HK-2 (cell line): ENCODE results near the gene ACP7.
A peak's percentile ranks its signal among the peaks of the same experiment; 100 is the strongest.
"Not testable (repeated sequence)": the region's sequence is repeated elsewhere in the genome, so short reads cannot be mapped to it uniquely, and the experiment has no call there.

Experiments
- DNase-seq: peaks from one replicate; pipeline ENCODE4 v3.0.0-alpha.2; 2018; ENCODE audit not compliant: unreplicated experiment

The ACP7 gene, protein sequence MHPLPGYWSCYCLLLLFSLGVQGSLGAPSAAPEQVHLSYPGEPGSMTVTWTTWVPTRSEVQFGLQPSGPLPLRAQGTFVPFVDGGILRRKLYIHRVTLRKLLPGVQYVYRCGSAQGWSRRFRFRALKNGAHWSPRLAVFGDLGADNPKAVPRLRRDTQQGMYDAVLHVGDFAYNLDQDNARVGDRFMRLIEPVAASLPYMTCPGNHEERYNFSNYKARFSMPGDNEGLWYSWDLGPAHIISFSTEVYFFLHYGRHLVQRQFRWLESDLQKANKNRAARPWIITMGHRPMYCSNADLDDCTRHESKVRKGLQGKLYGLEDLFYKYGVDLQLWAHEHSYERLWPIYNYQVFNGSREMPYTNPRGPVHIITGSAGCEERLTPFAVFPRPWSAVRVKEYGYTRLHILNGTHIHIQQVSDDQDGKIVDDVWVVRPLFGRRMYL

DNA sequence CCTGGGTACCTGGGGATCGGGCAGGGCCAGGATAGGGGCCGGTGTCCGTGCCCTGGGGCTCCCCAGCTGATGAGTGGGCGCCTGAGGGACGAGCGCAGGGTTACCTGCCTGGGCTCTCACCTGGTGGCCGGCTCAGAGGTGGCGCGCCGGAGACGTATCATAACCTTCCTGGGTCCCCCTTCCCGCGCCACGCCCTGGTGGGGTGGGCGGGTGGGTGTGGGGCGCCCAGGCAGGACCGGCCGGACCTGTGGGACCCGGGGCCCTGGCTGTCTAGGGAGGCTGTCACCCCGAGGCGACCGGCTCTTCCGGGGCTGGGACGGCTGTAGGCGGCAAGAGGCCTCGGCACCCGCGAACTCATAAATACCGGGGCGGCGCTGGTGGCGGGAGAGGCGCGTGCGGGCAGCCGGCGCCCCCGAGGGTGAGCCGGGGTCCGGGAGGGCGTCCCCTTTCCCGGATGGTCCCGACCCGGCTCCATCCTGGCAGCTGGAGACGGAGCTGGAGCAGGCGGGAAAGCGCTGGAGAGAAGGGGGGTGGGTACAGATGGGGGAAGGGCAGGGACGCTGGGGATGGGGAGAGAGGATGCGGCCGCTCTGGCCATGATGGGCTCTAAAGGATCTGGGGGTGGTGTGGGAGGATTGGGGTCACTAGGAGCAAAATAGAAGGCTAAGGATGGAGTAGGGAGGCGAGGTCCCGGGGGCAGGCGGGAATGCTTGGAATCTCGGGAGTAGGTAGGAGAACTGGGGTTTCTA is at the start of gene ACP7:
Gene ACP7 (plus strand): TSS at position 386 of the 749 bp plus-strand sequence. CDS start 902 bp downstream, outside the sequence.
- no peak for DNase-seq

DNA sequence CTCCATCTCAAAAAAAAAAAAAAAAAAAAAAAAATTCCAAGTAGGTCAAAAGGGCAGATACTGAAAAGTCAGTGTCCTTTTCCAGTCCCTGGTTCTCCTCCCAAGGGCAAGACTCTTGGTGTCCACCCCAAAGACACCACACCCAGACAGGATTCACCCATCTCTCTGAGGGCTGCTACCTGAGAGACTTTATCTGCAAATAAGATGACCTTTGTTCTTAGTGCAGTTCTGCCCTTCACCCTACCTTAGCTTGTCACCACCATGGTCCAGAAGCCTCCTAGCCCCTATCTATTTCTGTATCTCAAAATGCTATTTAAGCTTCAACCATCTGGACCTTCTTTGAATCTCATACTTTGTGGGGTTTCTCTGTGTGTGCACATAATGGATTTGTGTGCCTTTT is 47.6 kb upstream of the ACP7 start:
- no peak for DNase-seq

DNA sequence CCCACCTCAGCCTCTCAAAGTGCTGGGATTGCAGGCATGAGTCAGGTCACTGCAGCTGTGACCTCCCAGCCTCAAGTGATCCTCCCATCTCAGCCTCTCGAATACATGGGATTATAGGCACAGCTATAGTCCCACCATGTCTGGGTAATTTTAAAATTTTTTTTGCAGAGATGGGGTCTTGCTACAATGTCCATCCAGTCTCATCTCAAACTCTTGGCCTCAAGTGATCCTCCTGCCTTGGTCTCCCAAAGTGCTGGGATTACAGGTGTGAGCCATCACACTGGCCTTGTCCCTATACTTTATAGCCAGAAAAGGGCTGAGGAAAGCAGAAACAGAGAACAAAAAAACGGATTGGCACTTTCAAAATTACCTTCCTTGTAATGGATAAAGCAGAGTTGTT is 47.0 kb upstream of the ACP7 start:
- DNase-seq, result no peak

DNA sequence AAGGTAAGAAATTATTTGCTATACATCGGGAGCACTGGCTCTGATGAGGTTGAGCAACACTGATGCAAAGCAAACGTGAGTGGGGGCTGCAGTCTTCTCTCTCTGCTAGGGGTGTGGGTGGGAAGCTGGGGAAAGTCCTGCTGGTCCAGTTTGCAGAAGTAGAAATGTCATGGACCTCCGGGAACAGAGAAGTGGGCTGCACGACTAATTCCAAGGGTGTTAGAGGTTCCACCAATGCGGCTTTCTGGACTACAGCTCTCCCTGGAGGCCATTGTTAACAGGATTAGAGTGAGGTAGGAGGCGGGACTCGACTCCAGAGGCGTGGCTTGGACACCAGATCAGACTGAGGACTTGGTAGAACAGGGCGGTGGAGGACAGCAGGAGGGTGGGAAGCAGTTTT is 46.1 kb upstream of the ACP7 start:
- no peak for DNase-seq

DNA sequence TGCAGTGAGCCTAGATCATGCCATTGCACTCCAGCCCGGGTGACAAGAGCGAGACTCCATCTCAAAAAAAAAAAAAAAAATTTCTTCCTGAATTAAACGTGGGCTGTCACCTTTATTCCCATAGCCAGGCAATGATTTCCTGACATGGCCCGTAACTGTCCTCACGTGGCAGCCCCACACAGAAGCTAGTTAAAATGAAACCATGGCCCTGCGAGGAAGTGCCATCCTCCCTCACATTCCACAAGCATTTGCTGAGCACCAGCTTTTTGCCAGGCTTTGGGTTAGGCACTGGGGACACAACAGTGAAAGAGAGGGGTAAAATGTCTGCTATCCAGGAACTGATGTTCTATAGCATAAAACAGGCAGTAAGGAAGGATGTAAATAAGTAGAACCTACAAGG is 38.7 kb upstream of the ACP7 start:
- no peak for DNase-seq

DNA sequence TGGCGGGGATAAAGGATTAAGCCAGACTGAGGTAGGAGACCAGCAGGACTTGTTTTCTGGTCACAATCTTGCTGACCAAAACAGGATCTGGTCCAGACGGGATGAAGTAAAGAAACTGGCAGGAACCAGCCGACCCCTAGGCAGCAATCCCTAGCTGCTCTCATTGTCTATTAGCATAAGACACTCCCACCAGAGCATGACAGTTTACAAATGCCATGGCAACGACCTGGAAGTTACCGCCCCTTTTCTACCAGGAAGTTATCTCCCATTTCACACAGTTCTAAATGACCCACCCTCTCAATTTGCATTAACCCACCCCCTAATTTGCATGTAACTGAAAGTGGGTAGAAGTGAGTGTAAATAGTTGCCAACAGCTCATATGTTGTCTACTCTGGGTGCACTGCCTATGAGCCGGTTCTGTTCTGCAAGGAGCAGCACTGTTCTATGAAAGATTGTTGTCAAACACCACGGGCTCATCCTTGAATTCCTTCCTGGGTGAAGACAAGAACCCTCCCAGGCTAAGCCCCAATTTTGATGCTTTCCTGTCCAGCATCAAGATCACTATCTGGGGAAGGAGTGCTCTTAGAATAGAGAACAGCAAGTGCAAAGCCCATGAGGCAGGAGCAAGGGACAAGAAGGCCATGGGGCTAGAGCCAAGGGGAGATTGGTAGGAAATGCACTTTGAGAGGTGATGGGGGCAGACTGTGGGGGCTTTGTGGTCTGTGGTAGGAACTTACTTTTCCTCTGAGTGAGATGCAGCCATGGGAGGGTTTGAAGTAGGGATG is 37.9 kb upstream of the ACP7 start:
- no peak for DNase-seq

DNA sequence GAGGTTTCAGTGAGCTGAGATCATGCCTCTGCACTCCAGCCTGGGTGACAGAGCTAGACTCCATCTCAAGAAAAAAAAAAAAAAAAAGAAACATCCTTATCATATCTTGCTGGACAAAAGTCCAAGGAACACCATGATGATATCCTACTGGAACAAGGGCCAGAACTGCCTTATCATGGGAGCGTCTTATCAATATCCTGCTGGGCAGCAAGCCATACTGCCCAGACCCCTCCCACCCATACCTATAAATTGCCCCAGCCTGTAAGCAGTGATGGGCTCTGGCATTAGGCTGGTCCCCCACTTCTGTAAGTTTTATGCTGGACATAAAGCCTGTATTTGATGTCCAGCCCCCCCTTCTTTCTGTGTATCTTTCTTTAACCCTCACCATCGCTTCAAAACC is 37.1 kb upstream of the ACP7 start:
- DNase-seq, result no peak

DNA sequence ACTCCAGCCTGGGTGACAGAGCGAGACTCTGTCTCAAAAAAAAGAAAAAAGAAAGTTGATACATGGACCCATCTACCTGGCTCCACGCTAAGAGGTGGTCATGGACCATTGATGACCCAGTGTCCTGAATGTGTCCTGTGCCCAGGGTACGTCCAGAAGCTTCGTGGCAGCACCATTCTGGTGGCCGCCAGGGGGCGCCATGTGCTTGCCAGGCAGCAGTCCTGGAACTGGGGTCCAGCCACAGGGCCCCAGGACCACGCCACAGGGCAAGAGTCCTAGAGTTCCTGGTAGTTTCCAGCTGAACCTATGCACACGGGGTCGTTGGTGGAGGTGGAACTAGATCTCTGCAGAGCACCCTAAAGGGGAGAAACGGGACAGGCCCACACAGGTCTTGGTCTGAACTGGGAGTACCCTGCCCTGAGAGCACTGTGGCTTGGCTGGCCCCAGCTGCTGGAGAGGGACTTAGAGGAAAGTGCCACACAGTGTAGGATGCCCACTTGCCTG is 31.9 kb upstream of the ACP7 start:
- peak; percentile 68 for DNase-seq

DNA sequence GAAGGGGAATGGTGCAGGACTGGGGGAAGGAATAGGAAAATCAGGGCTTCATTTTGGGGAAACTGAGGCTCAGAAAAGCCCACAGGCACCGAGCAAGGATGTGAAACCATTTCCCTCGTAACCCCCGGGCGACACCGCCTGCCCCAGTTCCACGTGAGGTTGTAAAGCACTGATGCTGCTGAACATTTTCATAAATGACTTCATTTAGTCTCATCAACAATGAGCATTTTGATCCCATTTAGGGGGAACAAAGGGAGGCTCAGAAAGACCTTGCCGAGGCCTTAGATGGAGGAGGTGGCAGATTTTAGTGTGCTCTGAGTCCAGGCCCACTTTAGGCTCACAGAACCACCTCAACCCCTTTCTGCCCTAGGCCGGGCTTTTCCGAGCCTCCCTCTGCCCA is 31.3 kb upstream of the ACP7 start:
- DNase-seq, result no peak

DNA sequence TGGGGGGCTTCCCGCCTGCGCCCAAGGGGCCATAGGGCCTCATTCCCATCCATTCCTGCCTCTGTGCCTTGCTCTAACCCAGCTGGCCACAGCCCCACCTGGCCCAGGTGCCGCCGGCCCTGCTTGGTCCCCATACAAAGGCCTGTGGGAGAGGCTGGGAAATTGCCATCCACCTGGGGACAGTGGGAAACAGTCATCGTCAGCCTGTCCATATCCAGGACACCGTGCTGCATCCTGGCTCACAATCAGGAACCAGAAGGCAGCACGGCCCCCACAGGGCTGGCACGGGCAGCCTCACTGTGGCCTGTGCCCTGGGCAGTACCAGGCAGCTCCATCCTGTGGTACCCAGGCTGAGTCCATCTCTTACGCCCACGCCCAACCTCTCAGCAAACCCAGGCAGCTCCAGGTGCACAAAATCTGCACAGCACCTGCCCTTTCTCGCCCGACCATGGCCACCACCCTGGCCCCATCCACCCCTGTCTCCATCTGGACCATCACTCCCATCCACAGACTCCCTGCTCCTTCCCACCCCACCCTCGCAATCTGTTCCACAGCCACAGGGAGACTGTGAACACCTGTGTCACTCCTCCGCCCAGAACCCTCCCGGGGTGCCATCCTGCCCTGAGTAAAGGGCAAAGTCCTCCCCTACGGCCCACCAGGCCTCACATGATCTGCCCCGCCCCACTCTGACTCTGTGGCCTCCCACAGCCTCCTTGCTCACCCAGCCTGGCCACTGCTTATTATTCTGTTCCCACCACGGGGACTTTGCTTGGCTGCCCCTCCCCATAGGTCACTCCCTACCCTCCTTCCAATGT is 30.7 kb upstream of the ACP7 start:
- DNase-seq, result no peak

DNA sequence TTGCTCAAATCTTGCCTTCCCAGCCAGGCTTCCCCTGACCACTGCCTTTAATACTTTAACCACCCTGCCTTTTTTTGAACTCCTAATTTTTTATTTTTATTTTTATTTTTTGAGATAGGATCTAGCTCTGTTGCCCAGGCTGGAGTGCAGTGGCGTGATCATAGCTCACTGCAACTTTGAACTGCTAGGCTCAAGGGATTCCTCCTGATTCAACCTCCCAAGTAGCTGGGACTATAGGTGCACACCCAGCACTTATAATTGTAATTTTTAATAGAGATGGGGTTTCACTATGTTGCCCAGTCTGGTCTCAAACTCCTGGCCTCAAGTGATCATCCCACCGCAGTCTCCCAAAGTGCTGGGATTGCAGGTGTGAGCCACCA is 30.1 kb upstream of the ACP7 start:
- no peak for DNase-seq

DNA sequence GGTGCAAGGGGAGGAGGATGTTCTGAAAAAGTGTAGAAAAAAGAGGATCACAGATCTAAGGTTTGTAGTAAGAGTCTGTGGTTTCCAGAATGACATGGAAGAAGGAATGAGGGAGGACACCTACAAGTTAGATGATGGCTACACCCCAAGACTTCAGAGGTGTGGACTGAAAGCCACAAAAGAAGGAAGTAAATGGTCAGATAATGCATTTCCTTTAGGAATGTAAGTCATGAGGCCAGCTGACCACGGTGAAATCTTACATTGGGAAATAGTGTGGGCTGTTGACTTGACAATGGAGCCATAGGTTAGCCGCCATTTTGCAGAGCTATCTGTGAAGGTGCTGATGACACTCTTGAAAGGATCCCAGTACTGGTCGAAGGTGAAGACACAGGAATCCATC is 26.6 kb upstream of the ACP7 start:
- no peak for DNase-seq

DNA sequence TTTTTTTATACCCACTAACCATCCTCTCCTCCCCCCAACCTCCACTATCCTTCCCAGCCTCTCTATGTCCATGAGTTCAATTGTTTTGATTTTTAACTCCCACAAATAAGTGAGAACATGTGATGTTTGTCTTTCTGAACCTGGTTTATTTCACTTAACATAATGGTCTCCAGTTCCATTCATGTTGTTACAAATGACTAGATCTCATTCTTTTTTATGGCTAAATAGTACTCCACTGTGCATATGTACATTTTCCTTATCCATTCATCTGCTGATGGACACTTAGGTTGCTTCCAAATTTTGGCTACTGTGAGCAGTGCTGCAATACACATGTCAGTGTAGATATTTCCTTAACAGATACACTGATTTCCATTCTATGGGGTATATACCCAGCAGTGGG is 24.9 kb upstream of the ACP7 start:
- no peak for DNase-seq

DNA sequence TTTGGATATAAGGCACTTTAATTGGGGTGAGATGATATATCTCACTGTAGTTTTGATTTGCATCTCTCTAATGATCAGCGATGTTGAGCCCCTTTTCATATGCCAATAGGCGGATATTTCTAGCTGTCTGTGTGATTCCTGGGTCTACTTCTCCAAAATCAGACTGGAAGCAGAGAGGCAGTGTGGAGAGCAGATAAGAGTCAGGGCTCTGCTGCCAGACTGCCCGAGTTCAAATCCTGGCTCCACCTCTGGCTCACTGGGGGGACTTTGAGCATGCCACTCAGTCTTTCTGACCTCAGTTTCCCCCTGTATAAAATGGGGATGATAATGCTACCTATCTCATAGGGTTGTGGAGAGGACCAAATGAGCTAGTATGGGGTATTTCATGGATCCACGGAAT is 24.0 kb upstream of the ACP7 start:
- no peak for DNase-seq

DNA sequence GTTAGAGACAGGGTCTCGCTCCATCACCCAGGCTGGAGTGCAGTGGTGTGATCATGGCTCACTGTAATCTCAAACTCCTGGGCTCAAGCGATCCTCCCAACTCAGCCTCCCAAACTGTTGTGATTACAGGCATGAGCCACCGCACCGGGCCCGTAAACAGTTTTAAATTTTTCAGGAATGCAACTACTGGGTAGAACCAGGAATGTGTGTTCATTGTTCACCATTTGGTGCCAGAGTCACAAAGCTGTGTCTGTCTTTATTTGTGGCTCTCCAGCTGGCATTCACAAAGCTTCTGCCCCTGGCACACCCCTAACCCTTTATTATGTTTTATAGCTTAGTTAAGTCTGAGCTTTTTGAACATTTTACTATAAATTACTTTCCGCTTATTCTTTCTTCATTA is 19.8 kb upstream of the ACP7 start:
- no peak for DNase-seq

DNA sequence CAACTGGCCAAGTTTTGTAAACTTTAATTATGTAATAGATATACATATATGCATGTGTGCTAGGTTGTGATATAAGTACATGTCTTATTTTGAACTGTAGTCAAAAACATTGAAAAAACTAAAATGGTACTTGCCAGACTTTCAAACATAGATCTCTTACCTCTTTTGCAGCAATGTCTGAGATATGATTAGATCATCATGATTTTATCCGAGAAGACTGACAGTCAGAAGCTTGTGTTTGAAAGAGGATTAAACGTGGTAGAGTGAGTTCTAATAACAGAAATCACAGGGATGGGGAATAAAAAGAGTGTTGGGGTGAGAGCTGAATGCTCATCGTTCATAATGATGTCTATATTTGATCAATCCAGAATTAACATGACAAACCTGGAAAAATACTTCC is 18.2 kb upstream of the ACP7 start:
- no peak for DNase-seq

DNA sequence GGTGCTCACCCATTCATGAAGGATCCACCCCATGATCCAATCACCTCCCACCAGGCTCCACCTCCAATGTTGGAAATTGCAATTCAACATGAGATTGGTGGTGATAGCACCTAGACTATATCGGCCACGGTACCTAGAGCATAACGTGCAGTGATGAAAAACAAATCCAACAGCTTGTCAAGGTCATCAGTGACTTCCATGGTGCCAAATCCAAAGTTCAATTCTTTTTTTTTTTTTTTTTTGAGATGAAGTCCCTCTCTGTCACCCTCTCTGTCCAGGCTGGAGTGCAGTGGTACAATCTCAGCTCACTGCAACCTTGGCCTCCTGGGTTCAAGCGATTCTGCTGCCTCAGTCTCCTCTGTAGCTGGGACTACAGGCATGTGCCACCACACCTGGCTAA is 17.1 kb upstream of the ACP7 start:
- DNase-seq, result no peak

DNA sequence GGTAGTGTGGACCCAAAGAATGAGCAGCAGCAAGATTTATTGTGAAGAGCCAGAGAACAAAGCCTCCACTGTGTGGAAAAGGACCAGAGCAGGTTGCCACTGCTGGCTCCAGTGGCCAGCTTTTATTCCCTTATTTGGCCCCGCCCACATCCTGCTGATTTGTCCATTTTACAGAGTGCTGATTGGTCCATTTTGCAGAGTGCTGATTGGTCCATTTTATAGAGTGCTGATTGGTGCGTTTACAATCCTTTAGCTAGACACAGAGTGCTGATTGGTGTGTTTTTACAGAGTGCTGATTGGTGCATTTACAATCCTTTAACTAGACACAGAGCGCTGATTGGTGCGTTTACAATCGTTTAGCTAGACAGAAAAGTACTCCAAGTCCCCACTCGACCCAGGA is 15.9 kb upstream of the ACP7 start:
- not testable (repeated sequence) for DNase-seq

DNA sequence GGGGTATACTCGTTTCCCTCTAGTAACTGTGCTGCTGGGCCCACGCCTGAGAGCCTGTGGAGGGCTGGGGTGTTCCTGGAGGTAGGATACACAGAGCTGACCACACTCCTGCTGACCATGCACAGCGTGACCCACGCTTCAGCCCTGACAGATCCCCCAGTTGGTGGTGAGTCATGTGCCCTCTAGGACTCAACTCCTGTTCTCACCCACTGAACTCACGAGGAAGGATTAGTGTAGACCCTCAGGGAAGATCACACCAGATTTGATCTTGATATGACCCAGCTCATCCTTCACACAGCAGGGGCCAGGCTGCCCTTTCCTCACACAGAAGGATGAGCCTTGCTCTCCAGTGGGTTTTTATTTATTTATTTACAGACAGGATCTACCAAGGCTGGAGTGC is 13.3 kb upstream of the ACP7 start:
- DNase-seq, result peak; percentile 20

DNA sequence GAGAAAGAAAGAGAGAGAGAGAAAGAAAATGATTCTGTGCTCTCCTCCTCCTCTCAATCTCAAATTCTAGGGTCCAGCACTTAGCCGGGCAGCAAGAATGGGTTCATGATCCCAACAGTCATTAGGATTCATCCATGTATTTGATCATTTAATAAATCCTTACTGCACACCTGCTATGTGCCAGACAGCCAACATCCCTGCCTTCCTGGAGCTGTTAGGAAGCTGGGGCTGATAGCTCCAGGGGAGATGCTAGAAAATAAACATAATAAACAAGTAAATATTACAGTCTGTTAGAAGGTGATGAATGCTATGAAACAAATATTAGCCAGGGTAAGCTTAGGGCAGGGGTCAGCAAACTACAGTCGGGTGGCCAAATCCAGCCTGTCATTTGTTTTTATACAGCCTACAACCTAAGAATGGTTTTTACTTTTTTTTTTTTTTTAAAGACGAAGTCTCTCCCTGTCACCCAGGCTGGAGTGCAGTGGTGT is 9.9 kb upstream of the ACP7 start:
- DNase-seq, result no peak

DNA sequence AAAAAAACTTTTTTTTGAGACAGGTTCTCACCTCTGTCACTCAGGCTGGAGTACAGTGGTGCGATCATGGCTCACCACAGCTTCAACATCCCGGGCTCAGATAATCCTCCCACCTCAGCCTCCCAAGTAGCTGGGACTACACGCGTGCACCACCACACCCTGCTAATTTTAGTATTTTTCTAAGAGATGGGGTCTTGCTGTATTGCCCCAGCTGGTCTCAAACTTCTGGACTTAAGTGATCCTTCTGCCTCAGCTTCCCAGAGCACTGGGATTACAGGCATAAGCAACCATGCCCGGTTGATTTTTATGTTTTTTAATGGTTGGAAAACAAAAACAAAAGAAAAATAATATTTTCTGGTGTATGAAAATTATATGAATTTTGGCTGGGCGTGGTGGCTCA is 9.2 kb upstream of the ACP7 start:
- no peak for DNase-seq
